8988T (cell line): ENCODE results near the gene BCOR.

Experiments
- DNase-seq: peaks from one replicate; pipeline ENCODE4 v3.0.0; 2011

The BCOR gene

GRCh38 chrX:40111868-40112267 lies 14.1 kb upstream of the BCOR start:
- DNase-seq: no peak

- peak; percentile 61 for DNase-seq
These were observed 11.7 kb upstream of the BCOR start for GRCh38 chrX:40109288-40110008.

GRCh38 chrX:40108959-40109287 lies 11.2 kb upstream of the BCOR start:
- peak; percentile 88 for DNase-seq

- peak; percentile 61 for DNase-seq
These were observed 10.6 kb upstream of the BCOR start for GRCh38 chrX:40108162-40108958.

- no peak for DNase-seq
These were observed 9.8 kb upstream of the BCOR start for GRCh38 chrX:40107291-40108161.

- no peak for DNase-seq
These were observed 9.0 kb upstream of the BCOR start for GRCh38 chrX:40106676-40107290.

GRCh38 chrX:40105835-40106675 lies 8.3 kb upstream of the BCOR start:
- peak; percentile 74 for DNase-seq

- DNase-seq: peak; percentile 63
These were observed 7.5 kb upstream of the BCOR start for GRCh38 chrX:40104985-40105834.

- peak; percentile 65 for DNase-seq
These were observed 6.8 kb upstream of the BCOR start for GRCh38 chrX:40104630-40104984.

- peak; percentile 16 for DNase-seq
These were observed 6.0 kb upstream of the BCOR start for GRCh38 chrX:40103565-40104323.

GRCh38 chrX:40102393-40103381 lies 4.9 kb upstream of the BCOR start:
- no peak for DNase-seq

GRCh38 chrX:40101430-40101802 lies 3.7 kb upstream of the BCOR start:
- DNase-seq: peak; percentile 15

- no peak for DNase-seq
These were observed 3.0 kb upstream of the BCOR start for GRCh38 chrX:40100537-40101429.

- DNase-seq: peak; percentile 18
These were observed 2.4 kb upstream of the BCOR start for GRCh38 chrX:40100141-40100536.

GRCh38 chrX:40099055-40099958 lies 1.5 kb upstream of the BCOR start:
- peak; percentile 63 for DNase-seq

GRCh38 chrX:40098264-40099054 lies 701 bp upstream of the BCOR start:
- DNase-seq: peak; percentile 59
